HepG2 (cell line): Measurements from ENCODE around the gene SETD7. TPM values are rescaled to one million over a fixed set of nuclear protein-coding genes. Genes with fewer than 3 reads are reported as not detected.

Experiments
- ATAC-seq: fragments of 200-7000 bp; cut with Tn5 transposase; 3 replicates; pipeline ENCODE4 v1.9.1; 2020; ENCODE audit warnings: mild to moderate bottlenecking, moderate library complexity
- BruUV-seq: library from RNA; stranded (reverse); fragments of 400-500 nt; replicated peaks from 2 replicates; lab custom pipeline; 2021; lab: Mats Ljungman, UMichigan
- CTCF ChIA-PET: fragments of 300-600 bp; formaldehyde crosslinking; extraction: SDS; loops from one replicate; lab custom pipeline; 2021; ENCODE audit warnings: low total read pairs, inconsistent platforms, low intra/inter-chr PET ratio; lab: Yijun Ruan, JAX
- POLR2A ChIA-PET: fragments of 350-600 bp; sonication (Branson Sonifier 250); formaldehyde crosslinking; loops from one replicate; lab custom pipeline; 2020; ENCODE audit warnings: antibody characterized with exemption, inconsistent platforms; lab: Yijun Ruan, JAX
- DNase-seq: peaks from one replicate; pipeline ENCODE4 v3.0.0-alpha.2; 2015; ENCODE audit warnings: low spot score
- FAIRE-seq: peaks from 3 replicates; lab custom pipeline; 2011; peaks lifted over from hg19 to GRCh38; lab: Jason Lieb, UNC
- H2AFZ ChIP-seq: one replicate; pipeline ENCODE4 v1.6.1; 2011; ENCODE audit warnings: low read length, inconsistent platforms
- H3K27ac ChIP-seq: fragments of 300-600 bp; 3 replicates; pipeline ENCODE4 v1.8.0; 2011; ENCODE audit warnings: mixed run types, mild to moderate bottlenecking, mixed read lengths, low read length, inconsistent platforms; ENCODE audit not compliant: insufficient read depth; ENCODE audit errors: extremely low read length
- H3K27me3 ChIP-seq, 2 experiments: fragments of 200-600 bp in 1 of 2; 2 replicates in 1 of 2; 3 replicates in 1 of 2; pipeline versions ENCODE4 v1.6.0 to v1.8.0; 2011; ENCODE audit warnings: low read length in 2 of 2, mild to moderate bottlenecking in 2 of 2, moderate library complexity in 2 of 2, inconsistent platforms in 1 of 2; ENCODE audit not compliant: insufficient read depth in 2 of 2, control insufficient read depth in 1 of 2
- H3K36me3 ChIP-seq, 2 experiments: fragments of 200-600 bp in 1 of 2; replicated peaks in 1 of 2; 2 replicates in 1 of 2; 3 replicates in 1 of 2; pipeline versions ENCODE4 v1.5.1 to v1.8.0; 2011; ENCODE audit warnings: low read length in 2 of 2, inconsistent platforms in 1 of 2; ENCODE audit not compliant: insufficient read depth in 2 of 2, control insufficient read depth in 1 of 2
- H3K4me1 ChIP-seq: 2 replicates; pipeline ENCODE4 v1.5.1; 2012; ENCODE audit warnings: low read length, inconsistent platforms; ENCODE audit not compliant: insufficient read depth
- H3K4me2 ChIP-seq: 2 replicates; pipeline ENCODE4 v1.6.0; 2011; ENCODE audit warnings: low read depth, low read length, inconsistent platforms
- H3K4me3 ChIP-seq, 3 experiments: fragments of 200-600 bp in 1 of 3; sonication (generic), shearing (Covaris generic) in 1 of 3; replicated peaks in 1 of 3; 2 replicates each; pipeline ENCODE4 v1.5.1; 2011 to 2016; ENCODE audit warnings: low read length in 3 of 3, inconsistent platforms in 2 of 3, low read depth in 2 of 3, mild to moderate bottlenecking in 2 of 3, control low read depth in 1 of 3, mixed read lengths in 1 of 3; ENCODE audit not compliant: insufficient read depth in 1 of 3
- H3K79me2 ChIP-seq: one replicate; pipeline ENCODE4 v1.6.1; 2011; ENCODE audit warnings: low read length, inconsistent platforms; ENCODE audit not compliant: insufficient read depth
- H3K9ac ChIP-seq: 2 replicates; pipeline ENCODE4 v1.6.0; 2011; ENCODE audit warnings: mild to moderate bottlenecking, low read depth, low read length, inconsistent platforms; ENCODE audit not compliant: insufficient read depth
- H3K9me3 ChIP-seq: 2 replicates; pipeline ENCODE4 v1.5.1; 2012; ENCODE audit warnings: mild to moderate bottlenecking, low read length
- H4K20me1 ChIP-seq: 2 replicates; pipeline ENCODE4 v1.6.0; 2011; ENCODE audit warnings: inconsistent platforms, mild to moderate bottlenecking, low read length, moderate library complexity; ENCODE audit not compliant: insufficient read depth
- GABPB1 ChIP-seq: IDR thresholded peaks from 2 replicates; pipeline ENCODE4 v1.6.1; 2016; ENCODE audit warnings: mild to moderate bottlenecking, missing genetic modification reagents, moderate library complexity, missing compliant biosample characterization
- HHEX ChIP-seq: IDR thresholded peaks from 2 replicates; pipeline ENCODE4 v1.6.1; 2016; ENCODE audit warnings: control low read depth
- RBFOX2 ChIP-seq: fragments of 200-400 bp; formaldehyde crosslinking; IDR thresholded peaks from 2 replicates; pipeline ENCODE4 v1.6.1; 2017; ENCODE audit warnings: low read depth, mild to moderate bottlenecking, low read length
- SMARCE1 ChIP-seq: fragments of 450-650 bp; IDR thresholded peaks from 2 replicates; pipeline ENCODE4 v1.6.1; 2017; ENCODE audit warnings: borderline replicate concordance
- SP140L ChIP-seq: sonication (generic); formaldehyde crosslinking; IDR thresholded peaks from 2 replicates; pipeline ENCODE4 v1.4.0; 2020; ENCODE audit warnings: missing genetic modification reagents, borderline replicate concordance
- SRSF9 ChIP-seq: fragments of 200-400 bp; formaldehyde crosslinking; IDR thresholded peaks from 2 replicates; pipeline ENCODE4 v1.6.1; 2018; ENCODE audit warnings: borderline replicate concordance, mild to moderate bottlenecking, low read depth, low read length; ENCODE audit not compliant: insufficient read depth, poor library complexity, severe bottlenecking
- TCF7L2 ChIP-seq: IDR thresholded peaks from 2 replicates; pipeline ENCODE4 v1.6.1; 2011; ENCODE audit warnings: mild to moderate bottlenecking, low read depth, low read length, moderate library complexity
- ZNF235 ChIP-seq: sonication (generic); formaldehyde crosslinking; IDR thresholded peaks from 2 replicates; pipeline ENCODE4 v1.8.1; 2023; ENCODE audit warnings: mild to moderate bottlenecking, missing genetic modification reagents, borderline replicate concordance
- ZNF710 ChIP-seq: sonication (generic); formaldehyde crosslinking; IDR thresholded peaks from 2 replicates; pipeline ENCODE4 v1.5.0; 2020; ENCODE audit warnings: mild to moderate bottlenecking, missing genetic modification reagents, borderline replicate concordance
- WGBS: methylation state at CpG from one replicate; pipeline ENCODE4 v1.1.6; 2017; ENCODE audit warnings: low lambda C conversion rate; 5-methylcytosine and 5-hydroxymethylcytosine counted together
- in situ Hi-C: cut with HindIII; loops from 2 replicates; pipeline ENCODE4 v1.10.0; 2017; ENCODE audit warnings: low pct_unique_long_range_greater_than_20kb; ENCODE audit not compliant: extremely low pct_ligation_motif_present
- intact Hi-C: fragments of 100-400 bp; cut with micrococcal nuclease; formaldehyde crosslinking; loops from one replicate; pipeline ENCODE4 v1.10.0; 2022; ENCODE audit not compliant: unreplicated experiment
- polyA plus RNA-seq, 8 experiments: library from polyadenylated mRNA; depleted of rRNA in 3 of 8; stranded (reverse) in 7 of 8; unstranded in 1 of 8; fragments of >200 nt; fragmentation: Illumina TruSeq in 4 of 8; extraction: Trizol in 4 of 8; gene quantifications; 2 replicates each; pipeline versions ENCODE4 v1.2.1 to v1.2.3, GENCODE V29; 2011 to 2016; ENCODE audit warnings: low read depth in 4 of 8, missing spikeins in 1 of 8, mixed read lengths in 1 of 8; ENCODE audit not compliant: insufficient read depth in 1 of 8
- total RNA-seq, 5 experiments: library from RNA; depleted of rRNA; stranded (reverse); fragments of >200 nt; fragmentation: Illumina TruSeq; extraction: Trizol; gene quantifications; 2 replicates each; pipeline ENCODE4 v1.2.3, GENCODE V29; 2016; ENCODE audit warnings: low read depth in 1 of 5

SETD7 gene
- total and polyA plus RNA-seq, 2 of the 13 experiments (the other 11 are each of a cell fraction or from before 2014, with no cell fraction given) = 0.08 to 0.22 TPM

DNA sequence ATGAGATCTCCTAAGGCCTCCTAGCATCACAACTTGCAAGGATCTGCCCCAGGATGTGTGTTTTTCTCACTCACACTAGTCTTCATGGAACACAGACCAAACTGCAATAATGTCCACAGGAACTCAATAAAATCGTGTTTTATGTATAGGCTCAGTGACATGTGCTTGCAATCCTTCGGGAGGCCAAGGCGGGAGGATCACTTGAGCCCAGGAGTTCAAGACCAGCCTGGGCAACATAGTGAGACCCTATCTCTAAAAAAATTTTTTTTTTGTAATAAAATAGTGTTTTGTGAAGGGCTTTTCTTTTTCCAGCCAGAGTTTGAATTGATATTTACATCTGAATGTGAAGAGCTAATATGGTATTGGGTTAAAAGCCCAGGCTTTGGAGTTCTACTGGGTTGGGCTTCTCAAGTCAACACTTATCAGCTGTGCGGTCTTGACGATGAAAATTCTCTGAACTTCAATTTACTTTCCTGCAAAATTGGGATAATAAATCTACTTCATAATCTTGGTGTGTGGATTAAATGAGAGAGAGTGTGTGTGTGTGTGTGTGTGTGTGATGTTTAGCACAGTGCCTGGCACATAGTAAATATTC is 38.7 kb upstream of the SETD7 start:
- BruUV-seq = no TSS peak
- Histone ChIP-seq H3K27ac (no peak overlapping the region), H3K4me3 (no peak overlapping the region), H2AFZ (no peak overlapping the region), H3K4me2 (no peak overlapping the region), H3K4me1 (0 out of 2 replicates have a peak, but pooled peaks cover 2% of the 10 kb centered on the region), H3K9me3 (no peaks in the 10 kb centered on the region), H4K20me1 (no peaks in the 10 kb centered on the region), H3K9ac (no peak overlapping the region), H3K79me2 (no peaks in the 10 kb centered on the region), H3K27me3 (peaks cover 1 to 11% of the 10 kb centered on the region in 2 experiments; a peak in 2 of 5 replicates), H3K36me3 (no peaks in the 10 kb centered on the region)
- FAIRE-seq (no peak), DNase-seq (no peak), ATAC-seq (no peak)
- intact Hi-C loops (no loop called here), in situ Hi-C loops (no loop called here)
- CTCF ChIA-PET = no interaction called here
- 69% methylated on average over 5 of the region's 5 CpGs for WGBS
- POLR2A ChIA-PET = no interaction called here
- TF ChIP-seq ZNF710 = no peak
- TF ChIP-seq SP140L = no peak
- TF ChIP-seq TCF7L2 = no peak
- no peak for TF ChIP-seq ZNF235 (CRISPR knock-in tag)
- no peak for TF ChIP-seq SRSF9
- no peak for TF ChIP-seq RBFOX2
- no peak for TF ChIP-seq HHEX (CRISPR knock-in tag)
- no peak for TF ChIP-seq GABPB1
- no peak for TF ChIP-seq SMARCE1
